ENCODE measurements around the gene PSD.

- no peak for TF ChIP-seq FOXP2 (optimal IDR thresholded peaks at IDR 0.05; ENCODE audit: control extremely low read depth, extremely low read length, insufficient read depth)
- TF ChIP-seq POLR2AphosphoS5 (IDR thresholded peaks at IDR 0.05; ENCODE audit: borderline replicate concordance, low read depth, low read length) = no peak
Measured at GRCh38 chr10:102455893-102456471, 37.4 kb upstream of the PSD start.

Measured in SK-N-MC (cell line).